ENCODE measurements around the gene PSMD12.
"Not testable (repeated sequence)": the region's sequence is repeated elsewhere in the genome, so short reads cannot be mapped to it uniquely, and the experiment has no call there.

The PSMD12 gene

DNA sequence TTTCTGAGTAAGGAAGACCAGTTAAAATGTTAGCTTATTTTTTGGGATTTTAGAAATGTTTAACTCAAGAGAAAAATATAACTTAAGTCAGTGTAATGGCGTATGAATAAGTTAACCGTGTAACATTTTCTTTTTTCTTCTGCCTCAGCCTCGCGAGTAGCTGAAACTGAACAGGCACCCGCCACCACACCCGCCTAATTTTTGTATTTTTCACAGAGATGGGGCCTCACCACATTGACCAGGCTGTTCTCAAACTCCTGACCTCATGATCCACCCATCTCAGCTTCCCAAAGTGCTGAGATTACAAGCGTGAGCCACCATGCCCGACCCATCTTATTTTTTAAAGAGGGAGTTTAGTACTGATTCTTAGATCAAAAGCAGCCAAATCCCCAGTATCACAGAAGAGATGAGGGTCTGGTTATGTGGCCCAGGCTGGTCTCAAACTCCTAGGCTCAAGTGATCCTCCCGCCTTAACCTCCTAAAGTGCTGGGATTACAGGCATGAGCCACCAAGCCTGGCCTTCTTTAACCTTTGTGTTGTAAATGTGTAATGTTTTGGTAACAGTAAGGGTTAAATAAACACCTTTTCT, 27.5 kb upstream of the PSMD12 start:
- H3K4me1 Mint-ChIP-seq, result peaks cover 18% of the 10 kb centered on the region
- H3K27me3 Mint-ChIP-seq, result no peaks in the 10 kb centered on the region
- no peak for ATAC-seq
- no peaks in the 10 kb centered on the region for H3K9me3 Mint-ChIP-seq
- H3K27ac Mint-ChIP-seq, result no peak overlapping the region
- H3K4me3 Mint-ChIP-seq, result no peak overlapping the region
- peaks cover 8% of the 10 kb centered on the region for H3K36me3 Mint-ChIP-seq

- H3K27me3 Mint-ChIP-seq, result no peaks in the 10 kb centered on the region
- no peak for ATAC-seq
- H3K9me3 Mint-ChIP-seq, result no peaks in the 10 kb centered on the region
- H3K36me3 Mint-ChIP-seq, result peaks cover 7% of the 10 kb centered on the region
- peaks cover 32% of the 10 kb centered on the region for H3K4me1 Mint-ChIP-seq
- H3K4me3 Mint-ChIP-seq, result no peak overlapping the region
- no peak overlapping the region for H3K27ac Mint-ChIP-seq
Observed at GRCh38 chr17:67392111-67392510, 25.7 kb upstream of the PSMD12 start.

GRCh38 chr17:67390646-67391361, 24.4 kb upstream of the PSMD12 start:
- H3K4me1 Mint-ChIP-seq, result peaks cover 34% of the 10 kb centered on the region
- H3K27ac Mint-ChIP-seq, result peak overlapping the region; percentile 37
- no peaks in the 10 kb centered on the region for H3K27me3 Mint-ChIP-seq
- peaks cover 7% of the 10 kb centered on the region for H3K36me3 Mint-ChIP-seq
- H3K4me3 Mint-ChIP-seq, result no peak overlapping the region
- H3K9me3 Mint-ChIP-seq, result no peaks in the 10 kb centered on the region
- peak; percentile 94 for ATAC-seq

GRCh38 chr17:67390006-67390645, 23.7 kb upstream of the PSMD12 start:
- no peaks in the 10 kb centered on the region for H3K9me3 Mint-ChIP-seq
- peaks cover 34% of the 10 kb centered on the region for H3K4me1 Mint-ChIP-seq
- no peaks in the 10 kb centered on the region for H3K27me3 Mint-ChIP-seq
- no peak overlapping the region for H3K4me3 Mint-ChIP-seq
- H3K36me3 Mint-ChIP-seq, result peaks cover 7% of the 10 kb centered on the region
- no peak for ATAC-seq
- H3K27ac Mint-ChIP-seq, result no peak overlapping the region

- Mint-ChIP-seq H3K9me3 (no peaks in the 10 kb centered on the region), H3K27me3 (no peaks in the 10 kb centered on the region), H3K4me3 (no peak overlapping the region), H3K4me1 (peaks cover 34% of the 10 kb centered on the region), H3K27ac (no peak overlapping the region), H3K36me3 (peaks cover 7% of the 10 kb centered on the region)
- no peak for ATAC-seq
Observed at GRCh38 chr17:67388986-67389385, 22.6 kb upstream of the PSMD12 start.

GRCh38 chr17:67388536-67388935, 22.2 kb upstream of the PSMD12 start:
- not testable (repeated sequence) for H3K9me3 Mint-ChIP-seq, H3K27me3 Mint-ChIP-seq, H3K36me3 Mint-ChIP-seq, H3K4me3 Mint-ChIP-seq, ATAC-seq, H3K27ac Mint-ChIP-seq
- H3K4me1 Mint-ChIP-seq, result peaks cover 34% of the 10 kb centered on the region

- H3K27me3 Mint-ChIP-seq, result no peaks in the 10 kb centered on the region
- ATAC-seq, result no peak
- no peaks in the 10 kb centered on the region for H3K9me3 Mint-ChIP-seq
- peaks cover 7% of the 10 kb centered on the region for H3K36me3 Mint-ChIP-seq
- peaks cover 34% of the 10 kb centered on the region for H3K4me1 Mint-ChIP-seq
- H3K27ac Mint-ChIP-seq, result no peak overlapping the region
- H3K4me3 Mint-ChIP-seq, result no peak overlapping the region
Observed at GRCh38 chr17:67386965-67387551, 20.7 kb upstream of the PSMD12 start.

DNA sequence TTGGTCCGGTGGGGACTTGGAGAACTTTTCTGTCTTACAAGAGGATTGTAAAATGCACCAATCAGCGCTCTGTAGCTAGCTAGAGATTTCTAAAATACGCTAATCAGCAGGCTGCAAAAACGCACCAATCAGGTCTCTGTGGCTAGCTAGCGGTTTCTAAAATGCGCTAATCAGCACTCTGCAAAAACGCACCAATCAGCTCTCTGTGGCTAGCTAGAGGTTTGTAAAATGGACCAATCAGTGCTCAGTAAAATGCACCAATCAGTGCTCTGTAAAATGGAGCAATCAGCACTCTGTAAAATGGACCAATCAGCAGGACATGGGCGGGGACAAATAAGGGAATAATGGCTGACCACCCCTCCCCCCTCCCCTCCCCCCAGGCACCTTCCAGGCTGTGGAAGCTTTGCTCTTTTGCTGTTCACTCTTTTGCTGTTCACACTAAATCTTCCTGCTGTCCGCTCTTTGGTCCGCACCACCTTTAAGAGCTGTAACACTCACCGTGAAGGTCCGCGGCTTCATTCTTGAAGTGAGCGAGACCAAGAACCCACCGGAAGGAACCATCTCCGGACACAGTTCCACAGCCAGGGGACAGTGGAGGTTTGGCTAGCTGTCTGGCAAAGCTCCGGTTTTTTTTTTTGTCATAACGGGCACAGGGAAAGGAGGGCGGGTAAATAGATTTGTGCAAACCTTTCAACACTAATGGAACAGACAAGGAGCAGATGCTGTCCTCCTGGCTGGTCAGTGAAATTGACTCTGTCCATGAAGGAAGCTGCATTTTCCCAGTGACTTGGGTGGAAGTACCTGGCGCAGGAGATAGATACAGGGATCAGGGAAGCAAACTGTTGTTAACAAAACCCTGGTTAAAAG, 19.0 kb upstream of the PSMD12 start:
- Mint-ChIP-seq H3K36me3 (peaks cover 7% of the 10 kb centered on the region), H3K27ac (no peak overlapping the region), H3K4me3 (no peak overlapping the region), H3K9me3 (no peaks in the 10 kb centered on the region), H3K27me3 (no peaks in the 10 kb centered on the region), H3K4me1 (peaks cover 25% of the 10 kb centered on the region)
- no peak for ATAC-seq

GRCh38 chr17:67381929-67382257, 15.5 kb upstream of the PSMD12 start:
- Mint-ChIP-seq H3K36me3 (no peaks in the 10 kb centered on the region), H3K4me1 (peaks cover 16% of the 10 kb centered on the region), H3K4me3 (no peak overlapping the region), H3K27me3 (no peaks in the 10 kb centered on the region), H3K27ac (no peak overlapping the region), H3K9me3 (no peaks in the 10 kb centered on the region)
- ATAC-seq, result no peak

DNA sequence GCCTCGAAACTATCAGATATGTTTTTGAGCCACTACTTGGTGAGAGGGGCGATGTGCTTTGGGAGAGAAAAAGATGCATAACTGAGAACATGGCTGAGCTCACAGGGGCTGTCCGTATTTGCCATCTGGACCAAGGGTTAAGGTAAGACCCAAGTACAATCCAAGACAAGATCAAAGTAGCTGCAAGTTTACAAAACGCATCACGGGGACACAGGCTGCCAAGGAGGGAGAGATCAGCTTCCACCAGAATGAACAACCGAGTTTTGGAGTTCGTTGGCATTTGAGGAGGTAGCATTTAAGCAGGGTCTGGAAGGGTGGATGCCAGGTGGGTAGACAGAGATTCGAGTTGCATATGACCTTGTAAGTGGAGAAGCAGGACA, 12.9 kb upstream of the PSMD12 start:
- peaks cover 29% of the 10 kb centered on the region for H3K4me1 Mint-ChIP-seq

GRCh38 chr17:67378454-67379250, 12.3 kb upstream of the PSMD12 start:
- Mint-ChIP-seq H3K36me3 (no peaks in the 10 kb centered on the region), H3K4me3 (peak overlapping the region; percentile 96), H3K4me1 (peaks cover 30% of the 10 kb centered on the region), H3K27ac (peak overlapping the region; percentile 58), H3K27me3 (no peaks in the 10 kb centered on the region), H3K9me3 (no peaks in the 10 kb centered on the region)
- ATAC-seq, result peak; percentile 56

More for the DNA sequence above, 12.9 kb upstream of the PSMD12 start:
- peak overlapping the region; percentile 96 for H3K4me3 Mint-ChIP-seq
- no peak for ATAC-seq
- no peaks in the 10 kb centered on the region for H3K36me3 Mint-ChIP-seq
- H3K27ac Mint-ChIP-seq, result peak overlapping the region; percentile 58
- H3K9me3 Mint-ChIP-seq, result no peaks in the 10 kb centered on the region
- H3K27me3 Mint-ChIP-seq, result no peaks in the 10 kb centered on the region

- no peaks in the 10 kb centered on the region for H3K27me3 Mint-ChIP-seq
- H3K9me3 Mint-ChIP-seq, result no peaks in the 10 kb centered on the region
- no peaks in the 10 kb centered on the region for H3K36me3 Mint-ChIP-seq
- peaks cover 30% of the 10 kb centered on the region for H3K4me1 Mint-ChIP-seq
- H3K27ac Mint-ChIP-seq, result peak overlapping the region; percentile 58
- peak; percentile 64 for ATAC-seq
- peak overlapping the region; percentile 96 for H3K4me3 Mint-ChIP-seq
Observed at GRCh38 chr17:67377488-67378453, 11.4 kb upstream of the PSMD12 start.

- ATAC-seq, result peak; percentile 90
- no peaks in the 10 kb centered on the region for H3K9me3 Mint-ChIP-seq
- H3K4me3 Mint-ChIP-seq, result peak within 1 kb of the TSS; percentile 96
- H3K27ac Mint-ChIP-seq, result peak within 1 kb of the TSS; percentile 58
- H3K27me3 Mint-ChIP-seq, result no peaks in the 10 kb centered on the region
- H3K36me3 Mint-ChIP-seq, result no peaks in the 10 kb centered on the region
- peaks cover 30% of the 10 kb centered on the region for H3K4me1 Mint-ChIP-seq
Observed at GRCh38 chr17:67376737-67377487, 10.5 kb upstream of the PSMD12 start, which contains the start of gene PITPNC1. Gene PITPNC1 (plus strand): TSS chr17:67377281.
